ENCODE data around the gene EIF4E1B.
A peak's percentile ranks its signal among the peaks of the same experiment; 100 is the strongest.

The EIF4E1B gene

DNA sequence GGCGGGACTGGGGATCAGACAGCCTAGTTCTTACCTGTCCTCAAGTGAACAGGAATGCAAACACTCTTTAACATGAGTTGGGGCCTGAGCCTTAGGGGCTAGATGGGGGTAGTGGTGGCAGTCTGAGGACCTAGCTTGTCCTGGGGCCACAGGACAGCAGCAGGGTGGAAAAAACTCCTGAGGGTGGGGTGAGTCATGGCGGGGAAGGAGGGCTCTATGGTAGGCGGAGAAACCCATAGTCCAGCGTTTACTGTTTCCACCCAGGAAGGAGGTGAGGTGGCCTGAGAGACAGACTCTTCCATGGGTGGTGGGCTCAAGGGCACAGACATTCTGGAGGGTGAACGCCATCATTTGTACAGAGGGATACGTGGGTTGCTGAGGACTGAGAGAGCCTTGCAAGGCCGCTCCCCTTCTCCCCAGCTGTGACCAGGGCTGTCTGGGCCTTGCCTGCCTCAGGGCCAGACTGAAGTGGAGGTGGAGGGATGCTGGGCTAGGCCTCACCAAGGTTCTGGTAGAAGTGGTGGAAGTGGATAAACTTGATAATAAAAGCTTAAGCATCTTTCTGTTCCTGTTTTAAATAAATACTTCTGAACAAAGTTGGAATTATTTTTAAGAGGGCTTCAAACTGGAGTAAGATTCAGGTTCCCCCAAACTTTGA is 15.7 kb downstream of the EIF4E1B start:
- no peak for FAIRE-seq
- no peak for DNase-seq (ENCODE audit: low spot score)

DNA sequence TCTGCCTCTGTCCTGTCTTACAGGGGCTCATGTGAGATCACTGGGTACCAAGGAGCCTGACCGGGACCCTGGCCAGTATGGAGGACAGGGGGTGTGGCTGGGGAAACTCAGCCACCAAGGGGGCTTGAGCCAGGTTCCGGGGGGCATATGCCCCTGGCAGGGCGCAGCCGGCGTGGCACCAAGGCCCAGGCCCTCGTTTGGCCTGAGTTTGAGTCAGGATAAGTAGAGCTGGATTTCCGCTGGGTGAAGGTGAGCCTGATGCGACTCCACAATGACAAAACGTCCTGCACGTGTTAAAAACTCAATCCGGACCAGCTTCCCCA is 16.2 kb downstream of the EIF4E1B start:
- FAIRE-seq = no peak
- DNase-seq (ENCODE audit: low spot score) = no peak

GRCh38 chr5:176647030-176647842 is 16.8 kb downstream of the EIF4E1B start, which contains the start of gene TSPAN17:
Gene TSPAN17, plus strand, starts transcription at chr5:176647484. Its CDS starts 132 bp downstream, at chr5:176647616.
- FAIRE-seq = peak; percentile 79
- DNase-seq (ENCODE audit: low spot score) = peak; percentile 96

- FAIRE-seq (no peak), DNase-seq (ENCODE audit: low spot score) (no peak)
Measured at GRCh38 chr5:176647843-176648473, 17.5 kb downstream of the EIF4E1B start.

DNA sequence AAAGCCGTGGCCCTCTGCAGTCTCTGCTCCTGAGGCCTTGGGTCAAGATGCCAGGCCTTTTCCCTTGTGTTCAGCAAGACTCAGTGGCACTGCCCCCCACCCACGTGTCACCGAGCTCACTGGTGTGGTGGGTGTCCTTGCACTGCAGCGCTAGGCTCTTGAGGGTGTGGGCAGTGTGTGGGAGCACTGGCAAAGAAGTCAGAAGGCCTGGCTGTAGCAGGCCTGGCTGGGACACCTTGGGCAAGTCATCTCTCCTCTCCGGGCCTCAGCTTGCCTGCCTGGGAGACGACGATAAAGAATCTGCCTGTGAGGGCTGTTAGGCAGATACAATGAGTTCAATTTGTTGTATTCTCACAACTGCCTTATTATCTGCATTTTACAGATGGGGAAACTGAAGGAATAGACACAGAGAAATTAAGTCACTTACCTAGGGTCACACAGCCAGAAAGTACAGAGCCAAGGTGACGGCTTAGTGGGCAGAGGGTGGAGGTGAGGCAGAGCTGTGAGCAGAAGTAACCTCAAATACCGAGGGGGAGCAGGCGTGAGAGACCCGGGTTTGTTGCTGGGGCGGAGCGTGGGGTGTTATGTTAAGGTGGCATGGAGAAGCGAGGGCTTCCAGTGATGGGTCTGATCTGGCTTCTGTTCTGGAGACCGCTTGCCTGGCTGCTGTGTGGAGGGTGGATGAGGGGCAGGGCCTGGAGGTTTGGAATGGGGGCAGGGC is 18.2 kb downstream of the EIF4E1B start:
- FAIRE-seq (no peak), DNase-seq (ENCODE audit: low spot score) (no peak)

GRCh38 chr5:176650354-176650884 is 19.9 kb downstream of the EIF4E1B start:
- no peak for FAIRE-seq
- DNase-seq (ENCODE audit: low spot score) = no peak

DNA sequence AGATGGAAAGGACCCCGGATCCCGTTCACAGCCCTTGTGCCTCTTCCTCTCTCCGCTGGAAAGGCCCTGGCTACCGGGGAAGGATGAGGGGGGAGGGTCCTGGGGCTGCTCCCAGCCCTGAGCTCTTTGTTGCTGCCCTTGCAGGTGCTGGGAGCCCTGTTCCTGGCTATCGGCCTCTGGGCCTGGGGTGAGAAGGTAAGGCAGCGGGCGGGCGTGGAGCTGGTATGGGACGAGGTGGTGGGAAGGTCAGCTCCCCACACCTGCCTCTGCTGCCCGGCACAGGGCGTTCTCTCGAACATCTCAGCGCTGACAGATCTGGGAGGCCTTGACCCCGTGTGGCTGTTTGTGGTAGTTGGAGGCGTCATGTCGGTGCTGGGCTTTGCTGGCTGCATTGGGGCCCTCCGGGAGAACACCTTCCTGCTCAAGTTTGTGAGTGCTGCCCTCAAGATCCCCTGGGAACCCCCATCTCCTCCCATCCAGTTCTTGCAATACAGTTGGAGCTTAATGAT is 21.1 kb downstream of the EIF4E1B start:
- FAIRE-seq = no peak
- no peak for DNase-seq (ENCODE audit: low spot score)

DNA sequence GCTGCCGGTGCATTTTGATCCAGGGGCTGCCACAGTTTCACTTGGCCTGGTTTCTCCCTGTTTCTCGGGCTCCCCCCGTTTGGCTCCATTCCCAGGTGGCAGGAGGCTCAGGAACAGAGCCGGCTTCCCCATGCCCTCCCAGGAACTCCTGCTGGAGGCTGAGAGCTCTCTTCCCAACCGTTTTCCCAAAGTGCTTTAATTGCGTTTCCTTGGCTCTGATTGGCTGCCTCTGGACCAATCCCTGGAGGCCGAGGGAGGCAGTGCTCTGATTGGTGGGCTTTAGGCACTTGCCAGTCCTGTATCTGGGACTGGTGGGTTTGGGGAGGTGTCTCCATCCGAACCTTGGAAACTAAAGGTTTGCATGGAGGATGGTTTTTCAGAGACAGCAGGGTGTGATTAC is 21.7 kb downstream of the EIF4E1B start:
- DNase-seq (ENCODE audit: low spot score) = no peak
- FAIRE-seq = no peak

GRCh38 chr5:176653401-176654385 is 23.2 kb downstream of the EIF4E1B start:
- DNase-seq (ENCODE audit: low spot score) (peak; percentile 47), FAIRE-seq (no peak)

GRCh38 chr5:176654856-176655255 is 24.4 kb downstream of the EIF4E1B start:
- FAIRE-seq (no peak), DNase-seq (ENCODE audit: low spot score) (no peak)

DNA sequence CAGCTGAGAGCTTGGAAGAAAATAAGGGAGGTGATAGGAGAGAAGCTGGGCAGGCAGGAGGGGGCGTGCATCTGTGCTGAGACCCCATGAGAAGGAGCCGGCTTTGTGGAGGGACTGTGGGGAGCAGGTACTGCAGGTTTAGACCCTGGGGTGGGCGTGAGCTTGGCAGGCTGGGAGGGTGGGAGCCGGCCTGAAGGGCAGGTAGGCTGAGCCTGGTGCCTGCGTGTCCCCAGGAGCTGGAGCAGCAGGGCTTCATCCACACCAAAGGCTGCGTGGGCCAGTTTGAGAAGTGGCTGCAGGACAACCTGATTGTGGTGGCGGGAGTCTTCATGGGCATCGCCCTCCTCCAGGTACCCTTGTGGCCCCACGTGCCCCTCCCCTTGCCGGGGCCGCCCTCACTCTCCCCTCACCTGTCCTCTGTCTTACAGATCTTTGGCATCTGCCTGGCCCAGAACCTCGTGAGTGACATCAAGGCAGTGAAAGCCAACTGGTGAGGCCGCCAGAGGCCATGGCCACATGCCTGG is 26.1 kb downstream of the EIF4E1B start:
- no peak for FAIRE-seq
- no peak for DNase-seq (ENCODE audit: low spot score)

- peak; percentile 50 for DNase-seq (ENCODE audit: low spot score)
- FAIRE-seq = no peak
Measured at GRCh38 chr5:176658007-176658599, 27.6 kb downstream of the EIF4E1B start.

DNA sequence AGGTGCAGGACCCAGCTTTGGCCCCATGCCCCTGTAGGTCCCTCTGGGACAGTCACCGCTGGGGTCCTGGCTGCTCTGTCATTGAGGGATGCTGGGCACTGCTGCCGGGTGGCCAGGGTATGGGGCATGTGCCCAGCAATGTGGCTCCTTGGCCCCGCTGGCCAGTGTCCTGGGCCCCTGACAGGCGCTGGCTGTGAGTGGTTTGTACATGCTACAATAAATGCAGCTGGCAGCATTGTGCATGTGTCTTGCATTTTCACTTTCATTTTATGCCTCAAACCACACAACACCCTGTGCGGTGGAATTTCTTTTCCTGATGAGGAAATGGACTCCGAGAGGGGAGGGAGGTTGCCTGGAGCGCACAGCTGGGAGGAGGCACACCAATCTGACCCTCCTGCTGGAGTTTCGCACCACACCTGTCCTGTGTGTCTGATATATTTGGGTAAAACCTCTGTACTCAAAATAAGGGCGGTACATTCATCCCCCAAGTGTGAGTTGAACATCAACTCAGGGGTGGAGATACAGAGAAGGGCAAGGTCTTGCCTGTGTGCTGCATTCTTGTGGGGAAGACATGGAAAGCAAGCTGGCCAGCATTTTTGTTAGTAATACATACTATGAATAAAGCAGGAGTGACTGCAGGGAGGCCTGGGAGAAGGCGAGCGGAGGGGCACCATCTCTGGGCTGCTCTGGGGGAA is 28.5 kb downstream of the EIF4E1B start:
- DNase-seq (ENCODE audit: low spot score) = peak; percentile 41
- no peak for FAIRE-seq

GRCh38 chr5:176659512-176659839 is 29.0 kb downstream of the EIF4E1B start:
- no peak for FAIRE-seq
- DNase-seq (ENCODE audit: low spot score) = no peak

DNA sequence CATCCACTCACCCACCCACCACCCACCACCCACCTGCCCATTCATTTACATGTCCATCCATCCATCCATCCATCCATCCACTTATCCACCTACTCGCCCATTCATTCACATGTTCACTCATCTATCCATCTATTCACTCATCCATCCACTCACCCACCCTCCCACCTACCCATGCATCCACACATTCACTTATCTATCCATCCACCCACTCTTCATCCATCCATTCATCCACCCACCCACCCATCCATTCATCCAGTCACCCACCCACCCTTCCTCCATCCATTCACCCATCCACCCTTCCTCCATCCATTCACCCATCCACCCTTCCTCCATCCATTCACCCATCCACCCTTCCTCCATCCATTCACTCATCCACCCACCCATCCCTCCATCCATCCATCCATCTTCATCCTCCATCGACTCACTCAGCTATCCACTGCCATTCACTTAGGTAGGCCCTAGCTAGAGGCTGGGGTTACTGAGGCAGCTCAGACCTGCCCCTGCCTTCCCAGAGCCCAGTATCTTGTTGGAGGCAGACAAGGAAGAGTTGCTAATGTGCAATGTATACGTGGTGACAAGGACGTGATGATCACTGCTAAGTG is 29.5 kb downstream of the EIF4E1B start:
- DNase-seq (ENCODE audit: low spot score) (no peak), FAIRE-seq (no peak)

DNA sequence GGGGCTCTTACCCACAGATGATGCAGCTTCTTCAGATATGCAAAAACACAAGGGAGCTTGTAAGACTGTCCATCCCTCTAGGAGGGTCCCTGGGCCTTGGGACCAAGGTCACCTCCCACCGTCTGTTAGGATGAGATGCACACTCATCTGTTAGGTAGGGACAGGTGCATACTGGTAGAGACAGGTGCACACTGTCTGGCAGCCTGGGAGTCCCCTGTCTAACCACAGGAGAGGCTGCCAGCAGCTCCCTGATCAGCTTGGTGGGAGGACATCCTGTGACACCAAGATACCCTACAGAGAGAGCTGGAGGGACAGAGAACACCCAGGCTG is 30.0 kb downstream of the EIF4E1B start:
- no peak for FAIRE-seq
- no peak for DNase-seq (ENCODE audit: low spot score)

- FAIRE-seq (no peak), DNase-seq (ENCODE audit: low spot score) (peak; percentile 50)
Measured at GRCh38 chr5:176660860-176661641, 30.6 kb downstream of the EIF4E1B start.

- FAIRE-seq = no peak
- no peak for DNase-seq (ENCODE audit: low spot score)
Measured at GRCh38 chr5:176661676-176662075, 31.2 kb downstream of the EIF4E1B start.

All from RCC 7860 (cell line).